ENCODE data around the gene POU2F1. TPM values are rescaled to one million over a fixed set of nuclear protein-coding genes. Genes with fewer than 3 reads are reported as not detected.

The POU2F1 gene
- total RNA-seq, 1 experiment from 2014 or later: 25.3 TPM

DNA sequence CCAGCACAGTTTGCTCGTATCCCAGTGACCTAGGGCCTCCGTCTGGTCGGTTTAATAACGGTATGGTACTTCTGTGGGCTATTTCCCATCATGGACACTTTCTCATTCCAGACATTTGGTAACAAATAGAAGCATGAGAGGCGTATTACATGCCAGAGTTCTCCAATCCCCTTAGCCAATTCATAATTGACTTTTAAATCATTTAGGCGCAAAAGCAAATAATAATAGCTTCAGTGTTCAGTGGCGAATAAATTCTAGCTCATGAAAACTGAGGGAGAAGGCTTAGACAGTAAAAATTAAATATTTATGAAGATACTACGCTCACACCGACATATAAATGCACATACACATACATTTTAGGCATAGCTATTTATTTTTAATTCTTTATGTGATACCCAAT lies 247.1 kb downstream of the POU2F1 start:
- CTCF ChIA-PET: no interaction called here
- BruUV-seq (replicated peaks): no TSS peak
- no peak overlapping the region for H3K27ac Mint-ChIP-seq (ENCODE audit: unreplicated experiment)

DNA sequence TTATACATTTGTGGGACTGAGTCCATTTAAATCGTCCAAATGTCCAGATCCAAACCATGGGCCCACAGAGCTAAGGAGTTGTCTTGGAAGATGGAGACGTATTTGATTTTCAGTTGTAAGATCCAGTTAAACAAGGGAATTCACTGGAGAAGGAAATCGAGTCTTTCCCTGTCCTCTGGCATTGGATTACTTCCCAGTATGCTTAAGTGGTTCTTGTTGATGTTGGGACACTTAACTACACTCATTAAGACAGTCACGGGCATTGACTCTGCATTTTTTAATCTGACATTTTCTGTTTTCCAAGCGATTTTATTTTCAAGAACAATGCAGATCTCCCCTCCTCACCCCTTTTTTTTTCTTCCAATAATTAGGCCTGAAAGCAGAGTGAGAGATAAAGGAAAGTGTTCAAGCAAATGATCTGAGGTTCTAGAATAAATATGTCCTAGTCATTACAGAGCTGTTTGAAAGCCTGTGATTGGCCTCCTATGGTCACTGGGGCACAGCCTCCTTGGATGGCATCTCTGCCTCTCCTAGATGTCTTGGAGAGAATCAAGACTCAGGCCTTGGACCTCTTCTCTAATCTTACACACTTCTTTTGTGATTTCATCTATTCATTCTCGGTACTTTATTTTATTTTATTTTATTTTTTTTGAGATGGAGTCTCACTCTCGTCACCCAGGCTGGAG lies 248.7 kb downstream of the POU2F1 start:
- H3K4me1 Mint-ChIP-seq (ENCODE audit: low read depth, unreplicated experiment): no peaks in the 10 kb centered on the region
- H3K36me3 Mint-ChIP-seq (ENCODE audit: insufficient read depth, unreplicated experiment): no peaks in the 10 kb centered on the region
- CTCF ChIA-PET: no interaction called here
- TF ChIP-seq, protein P1, sequence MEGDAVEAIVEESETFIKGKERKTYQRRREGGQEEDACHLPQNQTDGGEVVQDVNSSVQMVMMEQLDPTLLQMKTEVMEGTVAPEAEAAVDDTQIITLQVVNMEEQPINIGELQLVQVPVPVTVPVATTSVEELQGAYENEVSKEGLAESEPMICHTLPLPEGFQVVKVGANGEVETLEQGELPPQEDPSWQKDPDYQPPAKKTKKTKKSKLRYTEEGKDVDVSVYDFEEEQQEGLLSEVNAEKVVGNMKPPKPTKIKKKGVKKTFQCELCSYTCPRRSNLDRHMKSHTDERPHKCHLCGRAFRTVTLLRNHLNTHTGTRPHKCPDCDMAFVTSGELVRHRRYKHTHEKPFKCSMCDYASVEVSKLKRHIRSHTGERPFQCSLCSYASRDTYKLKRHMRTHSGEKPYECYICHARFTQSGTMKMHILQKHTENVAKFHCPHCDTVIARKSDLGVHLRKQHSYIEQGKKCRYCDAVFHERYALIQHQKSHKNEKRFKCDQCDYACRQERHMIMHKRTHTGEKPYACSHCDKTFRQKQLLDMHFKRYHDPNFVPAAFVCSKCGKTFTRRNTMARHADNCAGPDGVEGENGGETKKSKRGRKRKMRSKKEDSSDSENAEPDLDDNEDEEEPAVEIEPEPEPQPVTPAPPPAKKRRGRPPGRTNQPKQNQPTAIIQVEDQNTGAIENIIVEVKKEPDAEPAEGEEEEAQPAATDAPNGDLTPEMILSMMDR (IDR thresholded peaks at IDR 0.05; ENCODE audit: unreplicated experiment): no peak
- BruUV-seq (replicated peaks): no TSS peak
- peaks cover 13% of the 10 kb centered on the region for H3K27me3 Mint-ChIP-seq (ENCODE audit: unreplicated experiment)
- intact Hi-C loops (cut with micrococcal nuclease; ENCODE audit: unreplicated experiment): no loop called here
- DNase-seq: no peak
- no peak overlapping the region for H3K27ac Mint-ChIP-seq (ENCODE audit: unreplicated experiment)
- H3K4me3 Mint-ChIP-seq (ENCODE audit: low read depth, unreplicated experiment): no peak overlapping the region
- H3K9me3 Mint-ChIP-seq (ENCODE audit: low read depth, unreplicated experiment): no peaks in the 10 kb centered on the region

More for the DNA sequence above, 247.1 kb downstream of the POU2F1 start:
- Mint-ChIP-seq H3K27me3 (ENCODE audit: unreplicated experiment) (no peaks in the 10 kb centered on the region), H3K9me3 (ENCODE audit: low read depth, unreplicated experiment) (no peaks in the 10 kb centered on the region), H3K4me1 (ENCODE audit: low read depth, unreplicated experiment) (no peaks in the 10 kb centered on the region), H3K36me3 (ENCODE audit: insufficient read depth, unreplicated experiment) (no peaks in the 10 kb centered on the region), H3K4me3 (ENCODE audit: low read depth, unreplicated experiment) (no peak overlapping the region)
- TF ChIP-seq, protein P1 (IDR thresholded peaks at IDR 0.05; ENCODE audit: unreplicated experiment): no peak
- no peak for DNase-seq
- intact Hi-C loops (cut with micrococcal nuclease; ENCODE audit: unreplicated experiment): no loop called here

DNA sequence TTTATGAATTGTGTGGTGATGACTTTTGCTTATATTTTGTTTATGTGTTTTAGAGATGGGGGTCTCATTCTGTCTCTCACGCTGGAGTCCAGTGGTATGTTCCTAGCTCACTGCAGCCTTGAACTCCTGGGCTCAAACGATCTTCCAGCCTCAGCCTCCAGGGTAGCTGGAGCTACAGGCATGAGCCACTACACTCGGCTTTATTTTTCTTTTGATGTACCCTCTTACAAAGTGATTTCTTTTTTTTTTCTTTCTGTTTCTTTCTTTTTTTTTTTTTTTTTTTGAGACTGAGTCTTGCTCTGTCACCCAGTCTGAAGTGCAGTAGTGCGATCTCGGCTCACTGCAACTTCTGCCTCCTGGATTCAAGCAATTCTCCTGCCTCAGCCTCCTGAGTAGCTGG lies 250.9 kb downstream of the POU2F1 start:
- CTCF ChIA-PET: interaction anchor here (1.1 kb wide), 1 partner anchor 9 kb away, joined by 3 read pairs; no protein-coding TSS in a partner anchor
- H3K9me3 Mint-ChIP-seq (ENCODE audit: low read depth, unreplicated experiment): no peaks in the 10 kb centered on the region
- no peak overlapping the region for H3K4me3 Mint-ChIP-seq (ENCODE audit: low read depth, unreplicated experiment)
- no peaks in the 10 kb centered on the region for H3K36me3 Mint-ChIP-seq (ENCODE audit: insufficient read depth, unreplicated experiment)
- BruUV-seq (replicated peaks): no TSS peak
- no peak overlapping the region for H3K27ac Mint-ChIP-seq (ENCODE audit: unreplicated experiment)
- TF ChIP-seq, protein P1 (IDR thresholded peaks at IDR 0.05; ENCODE audit: unreplicated experiment): no peak
- peaks cover 14% of the 10 kb centered on the region for H3K27me3 Mint-ChIP-seq (ENCODE audit: unreplicated experiment)
- no peaks in the 10 kb centered on the region for H3K4me1 Mint-ChIP-seq (ENCODE audit: low read depth, unreplicated experiment)
- intact Hi-C loops (cut with micrococcal nuclease; ENCODE audit: unreplicated experiment): no loop called here
- DNase-seq: no peak

DNA sequence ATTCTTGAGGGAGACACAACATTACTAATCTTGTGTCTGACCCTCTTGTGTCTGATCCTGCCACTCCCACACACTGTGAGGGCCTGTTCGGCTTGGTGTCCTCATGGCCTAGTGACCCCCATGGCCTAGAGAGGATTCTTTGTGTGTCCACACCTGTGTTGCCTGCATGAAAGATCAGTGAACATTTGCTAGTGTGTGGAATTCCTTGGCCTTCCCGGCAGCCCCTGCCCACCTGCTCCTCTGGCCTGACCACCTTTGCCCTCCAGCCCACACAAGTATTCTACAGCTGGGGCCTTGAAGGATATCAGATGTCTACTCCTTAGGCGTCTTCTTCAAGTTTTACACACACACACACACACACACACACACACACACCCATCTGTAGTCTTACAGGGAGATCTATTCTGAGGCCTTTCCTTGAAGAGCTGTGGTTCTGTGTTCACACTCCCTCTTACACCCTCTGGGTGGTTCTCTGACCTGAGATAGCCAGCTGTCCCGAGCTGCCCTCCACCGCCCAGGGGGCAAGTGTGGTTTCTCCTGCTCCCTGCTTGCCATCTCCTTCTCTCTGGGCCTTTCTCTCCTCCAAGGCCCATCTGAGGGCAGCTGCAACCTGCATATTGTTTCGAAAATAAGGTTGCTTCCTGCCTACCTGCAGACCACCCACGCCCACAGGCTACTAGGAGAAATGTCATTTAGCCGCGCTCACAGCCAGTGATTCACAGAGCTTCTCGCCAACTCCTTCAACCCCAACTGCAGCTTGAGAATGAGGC lies 252.3 kb downstream of the POU2F1 start:
- intact Hi-C loops (cut with micrococcal nuclease; ENCODE audit: unreplicated experiment): no loop called here
- TF ChIP-seq, protein P1 (IDR thresholded peaks at IDR 0.05; ENCODE audit: unreplicated experiment): no peak
- no peak overlapping the region for H3K4me3 Mint-ChIP-seq (ENCODE audit: low read depth, unreplicated experiment)
- peaks cover 24% of the 10 kb centered on the region for H3K27me3 Mint-ChIP-seq (ENCODE audit: unreplicated experiment)
- no TSS peak for BruUV-seq (replicated peaks)
- no peaks in the 10 kb centered on the region for H3K9me3 Mint-ChIP-seq (ENCODE audit: low read depth, unreplicated experiment)
- no peak overlapping the region for H3K27ac Mint-ChIP-seq (ENCODE audit: unreplicated experiment)
- H3K36me3 Mint-ChIP-seq (ENCODE audit: insufficient read depth, unreplicated experiment): no peaks in the 10 kb centered on the region
- CTCF ChIA-PET: no interaction called here
- H3K4me1 Mint-ChIP-seq (ENCODE audit: low read depth, unreplicated experiment): no peaks in the 10 kb centered on the region
- DNase-seq: no peak
